PFSK-1 (cell line): ENCODE data around the gene TMEM267.

Source experiments
- FOXP2 ChIP-seq: optimal IDR thresholded peaks from 2 replicates; pipeline ENCODE3; 2011; ENCODE audit warnings: borderline replicate concordance, control low read depth, inconsistent platforms; ENCODE audit not compliant: insufficient read depth; ENCODE audit errors: extremely low read length, extremely low read depth
- POLR2AphosphoS5 ChIP-seq: IDR thresholded peaks from 2 replicates; pipeline ENCODE4 v1.6.1; 2012; ENCODE audit warnings: low read depth, mild to moderate bottlenecking, control low read depth, low read length, moderate library complexity
- REST ChIP-seq, 2 experiments: IDR thresholded peaks; 2 replicates each; pipeline versions ENCODE4 v1.6.1 to v1.8.0; 2011 to 2012; ENCODE audit warnings: low read depth in 2 of 2, low read length in 2 of 2, control low read depth in 1 of 2, inconsistent platforms in 1 of 2, mild to moderate bottlenecking in 1 of 2, moderate library complexity in 1 of 2; ENCODE audit not compliant: insufficient read depth in 1 of 2
- SIN3A ChIP-seq: IDR thresholded peaks from 2 replicates; pipeline ENCODE4 v1.6.1; 2012; ENCODE audit warnings: mild to moderate bottlenecking, low read length, moderate library complexity, borderline replicate concordance; ENCODE audit not compliant: insufficient read depth
- TAF1 ChIP-seq: IDR thresholded peaks from 2 replicates; pipeline ENCODE4 v1.6.1; 2012; ENCODE audit warnings: low read length, control low read depth, borderline replicate concordance; ENCODE audit not compliant: insufficient read depth

GRCh38 chr5:43415935-43416802 is 67.5 kb downstream of the TMEM267 start:
- TF ChIP-seq POLR2AphosphoS5 (no peak), FOXP2 (no peak), REST (IDR thresholded peaks at IDR 0.05; ENCODE audit: insufficient read depth in 1 of 2, low read depth in 2 of 2, low read length in 2 of 2) (no peak), TAF1 (no peak), SIN3A (no peak)
